H7 (cell line): Measurements from ENCODE around the gene SOBP. TPM values are rescaled to one million over a fixed set of nuclear protein-coding genes. Genes with fewer than 3 reads are reported as not detected.

Experiments
- DNase-seq: peaks from one replicate; pipeline ENCODE4 v3.0.0; 2012
- H3K27me3 ChIP-seq: 2 replicates; pipeline ENCODE4 v1.6.0; 2011; ENCODE audit warnings: mild to moderate bottlenecking, low read length; ENCODE audit not compliant: control insufficient read depth, insufficient read depth
- H3K36me3 ChIP-seq: replicated peaks from 2 replicates; pipeline ENCODE4 v1.5.1; 2011; ENCODE audit warnings: low read length; ENCODE audit not compliant: control insufficient read depth, insufficient read depth
- H3K4me3 ChIP-seq: 2 replicates; pipeline ENCODE4 v1.5.1; 2011; ENCODE audit warnings: low read depth, mild to moderate bottlenecking, control low read depth, low read length, moderate library complexity; ENCODE audit not compliant: insufficient read depth
- total RNA-seq: library from RNA; depleted of rRNA; stranded (reverse); fragments of >200 nt; shearing (Covaris generic); gene quantifications from 2 replicates; pipeline ENCODE4 v1.2.3, GENCODE V29; 2014

Gene SOBP
- total RNA-seq, 1 experiment from 2014 or later = 1.3 TPM

DNA sequence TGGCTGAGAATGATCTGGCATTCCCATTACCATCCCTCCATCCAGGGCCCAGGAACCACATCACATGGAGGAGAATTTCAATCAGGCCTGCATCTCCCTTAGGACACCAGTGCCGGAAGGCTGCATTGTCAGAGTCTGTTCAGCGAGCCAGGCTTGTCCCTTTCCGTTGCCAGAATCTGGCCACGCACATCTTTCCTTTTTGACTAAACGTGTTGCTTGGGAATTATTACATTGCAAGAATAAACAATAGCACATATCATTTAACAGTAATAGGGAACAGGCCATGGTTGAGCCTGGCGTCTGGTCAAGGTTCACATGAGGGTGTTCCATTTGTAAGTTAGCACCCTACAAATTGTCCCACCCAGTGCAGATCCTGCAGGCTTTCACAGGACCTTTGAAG is 42.8 kb downstream of the SOBP start:
- Histone ChIP-seq H3K27me3 (no peaks in the 10 kb centered on the region), H3K4me3 (no peak overlapping the region), H3K36me3 (no peaks in the 10 kb centered on the region)
- no peak for DNase-seq

DNA sequence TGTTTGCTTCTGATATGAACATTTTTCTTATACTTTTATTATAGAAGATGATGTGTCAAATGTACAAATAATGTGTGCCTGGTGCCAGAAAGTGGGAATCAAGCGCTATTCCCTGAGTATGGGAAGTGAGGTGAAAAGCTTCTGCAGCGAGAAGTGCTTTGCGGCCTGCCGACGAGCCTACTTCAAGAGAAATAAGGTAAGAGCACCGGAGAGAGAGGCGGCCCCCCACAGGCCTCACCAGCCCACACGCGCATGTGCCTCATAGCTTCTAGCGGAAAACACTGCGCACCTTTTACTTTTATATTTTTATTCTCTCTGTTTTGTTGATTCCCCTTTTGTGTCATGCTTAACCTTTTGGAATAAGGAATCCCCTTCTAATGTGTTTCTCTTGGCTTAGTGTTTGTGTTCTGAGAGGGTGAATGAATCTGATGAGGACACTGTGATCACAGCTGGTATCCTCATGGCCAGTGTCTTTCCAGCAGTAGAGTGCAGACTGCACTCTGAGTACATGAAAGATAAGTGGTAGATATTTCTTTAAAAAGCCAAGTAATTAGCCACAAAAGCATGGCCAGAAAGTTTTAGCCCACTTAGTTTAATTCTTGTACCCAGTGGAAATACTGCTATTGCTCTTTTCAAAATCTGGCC is 43.6 kb downstream of the SOBP start:
- DNase-seq = no peak
- H3K36me3 ChIP-seq = no peaks in the 10 kb centered on the region
- H3K4me3 ChIP-seq = no peak overlapping the region
- no peaks in the 10 kb centered on the region for H3K27me3 ChIP-seq

DNA sequence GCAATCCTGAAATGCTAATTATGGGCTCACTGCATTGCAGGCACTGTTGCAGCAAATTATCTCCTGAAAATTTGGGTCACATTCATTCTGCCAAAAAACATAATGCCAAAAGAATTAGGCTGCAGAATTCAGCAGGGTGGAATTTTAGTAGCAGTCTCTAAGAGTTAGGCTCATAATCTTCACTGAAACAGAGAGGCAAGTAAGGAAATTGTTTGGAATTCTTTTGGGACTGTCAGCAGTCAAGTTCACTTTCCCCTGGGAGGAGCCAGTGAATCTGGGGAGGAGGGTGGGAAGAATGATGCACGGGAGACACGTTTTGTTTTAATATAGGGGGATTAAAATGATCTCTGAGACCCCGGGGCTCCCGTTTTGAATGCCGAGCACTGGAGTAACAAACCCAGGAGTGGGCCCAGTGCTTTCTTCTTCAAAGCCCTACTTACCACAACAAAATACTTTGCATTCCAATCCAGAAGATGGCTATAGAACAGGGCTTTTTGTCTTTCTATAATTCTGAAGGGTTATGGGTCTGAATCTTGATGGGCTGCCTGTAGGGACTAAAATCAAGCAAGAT is 44.7 kb downstream of the SOBP start:
- Histone ChIP-seq H3K27me3 (no peaks in the 10 kb centered on the region), H3K36me3 (no peaks in the 10 kb centered on the region), H3K4me3 (no peak overlapping the region)
- DNase-seq = peak; percentile 28

- Histone ChIP-seq H3K27me3 (no peaks in the 10 kb centered on the region), H3K36me3 (no peaks in the 10 kb centered on the region), H3K4me3 (no peak overlapping the region)
- no peak for DNase-seq
Observed at GRCh38 chr6:107535626-107536025, 45.7 kb downstream of the SOBP start.

DNA sequence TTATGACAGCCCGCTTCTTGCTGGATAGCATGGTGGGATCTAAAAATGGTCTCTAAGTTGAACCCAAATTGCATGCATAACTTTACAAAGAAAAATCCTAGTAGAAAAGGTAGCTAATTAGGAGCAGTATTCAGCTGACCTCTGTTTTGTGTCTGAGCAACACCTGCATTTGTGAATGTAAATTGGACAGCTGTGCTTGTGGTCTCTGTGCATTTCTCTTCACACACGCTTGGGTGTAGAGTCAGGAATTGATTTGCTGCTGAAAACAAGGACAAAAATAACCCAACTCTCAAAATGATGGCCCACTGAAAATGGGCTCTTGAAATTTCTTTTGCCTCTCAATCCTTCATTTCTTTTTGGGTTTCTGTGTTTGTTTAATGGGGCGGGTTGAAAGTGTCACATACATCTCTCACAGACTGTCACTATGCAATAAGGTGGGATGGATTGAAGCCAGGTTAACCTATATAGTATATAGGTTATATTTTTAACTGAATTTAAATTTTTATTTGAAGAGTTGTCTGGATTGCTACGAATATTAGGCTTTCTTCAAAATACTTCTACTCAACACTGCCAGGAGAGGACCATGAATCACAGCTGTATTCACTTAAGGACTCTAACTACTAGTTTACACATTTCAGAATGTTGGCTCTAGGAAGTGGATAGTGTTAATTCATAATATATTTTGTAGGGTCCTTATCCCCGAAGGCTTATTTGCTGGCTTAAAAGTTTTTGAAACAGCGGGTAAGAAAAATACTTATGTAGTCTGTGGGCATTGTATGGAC is 46.5 kb downstream of the SOBP start:
- Histone ChIP-seq H3K36me3 (no peaks in the 10 kb centered on the region), H3K27me3 (no peaks in the 10 kb centered on the region), H3K4me3 (no peak overlapping the region)
- DNase-seq = no peak

- Histone ChIP-seq H3K36me3 (no peaks in the 10 kb centered on the region), H3K27me3 (no peaks in the 10 kb centered on the region), H3K4me3 (no peak overlapping the region)
- no peak for DNase-seq
Observed at GRCh38 chr6:107537559-107537958, 47.6 kb downstream of the SOBP start.

- no peak for DNase-seq
- H3K36me3 ChIP-seq = no peaks in the 10 kb centered on the region
- H3K4me3 ChIP-seq = no peak overlapping the region
- H3K27me3 ChIP-seq = no peaks in the 10 kb centered on the region
Observed at GRCh38 chr6:107538856-107539387, 49.0 kb downstream of the SOBP start.

DNA sequence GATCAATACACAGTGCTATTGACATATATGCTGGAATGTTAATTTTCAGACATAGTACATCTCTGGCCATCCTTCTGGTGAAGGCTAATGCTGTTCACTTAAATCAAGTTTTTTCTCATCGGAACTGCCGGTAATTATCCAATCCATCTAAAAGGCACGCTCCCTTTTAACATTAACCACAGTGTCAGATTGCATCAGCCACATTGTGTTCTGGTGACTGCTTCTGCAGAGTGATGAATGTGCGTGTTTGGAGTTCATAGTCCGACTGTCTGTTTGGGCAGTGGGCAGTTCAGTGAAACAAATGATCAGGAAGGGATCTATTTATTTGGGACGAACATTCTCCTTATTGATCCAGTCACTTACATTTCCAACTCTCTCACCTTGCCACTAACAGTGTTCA is 49.5 kb downstream of the SOBP start:
- H3K36me3 ChIP-seq = no peaks in the 10 kb centered on the region
- no peaks in the 10 kb centered on the region for H3K27me3 ChIP-seq
- DNase-seq = no peak
- no peak overlapping the region for H3K4me3 ChIP-seq

DNA sequence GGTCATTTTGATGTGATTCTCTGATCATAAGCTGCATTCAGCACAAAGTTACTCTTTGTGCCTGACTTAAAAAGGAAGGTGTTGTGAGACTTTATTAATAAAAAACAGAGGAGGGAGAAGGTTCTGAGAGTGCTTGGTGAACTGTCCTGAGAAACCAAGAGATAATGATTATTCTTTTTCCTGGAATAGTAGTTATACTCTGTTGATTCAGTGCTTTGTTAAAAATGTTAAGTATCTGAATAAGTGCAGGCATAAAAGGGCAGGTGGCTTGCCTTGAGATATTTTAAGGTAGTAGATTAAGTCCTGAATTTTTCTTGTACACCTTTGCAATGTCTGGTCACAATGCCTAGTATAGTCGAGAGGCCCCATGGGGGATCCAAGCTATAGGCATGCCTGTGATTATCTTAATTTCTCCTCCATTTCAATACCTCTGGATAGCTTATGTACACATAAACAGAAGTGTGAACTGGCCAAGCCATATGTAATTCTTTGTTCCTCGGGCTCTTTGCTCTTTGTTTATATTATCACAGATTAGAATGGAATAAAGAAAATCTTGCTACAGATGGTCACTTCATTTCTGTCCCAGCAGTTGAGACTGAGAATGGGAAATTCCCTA is 50.0 kb downstream of the SOBP start:
- Histone ChIP-seq H3K36me3 (no peaks in the 10 kb centered on the region), H3K27me3 (no peaks in the 10 kb centered on the region), H3K4me3 (no peak overlapping the region)
- DNase-seq = no peak

DNA sequence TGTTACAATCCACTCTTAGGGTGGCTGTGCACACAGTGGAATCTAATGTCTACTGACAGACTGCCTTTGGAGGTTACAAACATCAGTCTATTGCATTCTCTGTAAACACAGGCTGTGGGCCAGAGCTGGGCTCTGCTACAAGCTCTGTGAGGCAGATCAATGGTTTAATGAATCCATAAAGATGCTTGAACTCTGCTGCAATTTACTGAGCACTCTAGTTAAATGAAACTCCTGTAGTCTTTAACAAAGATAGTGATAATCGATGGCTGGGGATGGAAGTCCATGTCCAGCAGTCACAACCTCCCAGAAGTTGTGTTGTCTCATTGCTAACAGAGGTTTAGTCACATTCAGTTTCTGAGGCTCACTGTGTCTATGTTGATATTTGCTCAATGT is 50.5 kb downstream of the SOBP start:
- Histone ChIP-seq H3K27me3 (no peaks in the 10 kb centered on the region), H3K36me3 (no peaks in the 10 kb centered on the region), H3K4me3 (no peak overlapping the region)
- no peak for DNase-seq

DNA sequence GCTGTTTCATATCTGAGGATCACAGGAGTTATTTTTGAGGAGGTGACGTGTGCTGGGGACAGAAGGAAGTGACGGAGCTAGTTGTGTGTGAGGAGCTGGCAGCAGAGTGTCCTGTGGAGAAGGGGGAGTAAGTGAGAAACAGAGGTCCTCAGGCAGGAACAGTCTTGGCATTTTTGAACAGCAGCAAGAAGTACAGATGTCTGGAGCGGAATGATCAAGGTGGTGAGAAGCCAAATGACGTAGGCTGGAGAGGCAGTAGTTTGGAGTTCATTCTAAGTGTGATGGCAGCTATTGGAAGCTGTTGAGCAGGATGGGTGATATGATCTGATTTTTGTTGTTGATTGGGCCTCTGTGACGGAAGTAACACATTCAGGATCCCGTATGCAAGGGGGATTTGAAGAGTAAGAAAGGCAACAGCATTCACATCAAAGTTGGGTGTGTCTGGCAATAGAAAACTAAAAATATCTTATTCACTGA is 52.3 kb downstream of the SOBP start:
- Histone ChIP-seq H3K36me3 (no peaks in the 10 kb centered on the region), H3K27me3 (no peaks in the 10 kb centered on the region), H3K4me3 (no peak overlapping the region)
- DNase-seq = no peak

DNA sequence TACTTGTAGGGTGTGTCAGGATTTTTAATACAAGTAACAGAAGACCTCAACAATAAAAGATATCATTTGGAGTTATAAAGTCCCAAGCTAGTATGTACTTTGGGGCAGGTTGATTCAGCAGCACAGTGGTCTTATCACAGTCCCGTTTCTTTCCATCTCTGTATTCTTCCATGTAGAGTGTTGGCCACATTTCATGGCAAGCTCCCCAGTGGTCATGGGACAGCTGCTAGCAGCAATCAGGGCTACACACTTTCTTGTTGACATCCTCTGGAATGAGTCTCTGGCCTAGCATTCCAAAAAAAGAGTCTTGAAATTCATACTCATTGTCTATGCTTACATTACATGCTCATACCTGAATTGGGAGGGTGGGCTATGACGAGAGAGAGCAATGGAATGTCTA is 53.2 kb downstream of the SOBP start:
- Histone ChIP-seq H3K36me3 (no peaks in the 10 kb centered on the region), H3K4me3 (no peak overlapping the region), H3K27me3 (no peaks in the 10 kb centered on the region)
- no peak for DNase-seq

- Histone ChIP-seq H3K36me3 (no peaks in the 10 kb centered on the region), H3K27me3 (no peaks in the 10 kb centered on the region), H3K4me3 (no peak overlapping the region)
- no peak for DNase-seq
Observed at GRCh38 chr6:107543567-107543966, 53.6 kb downstream of the SOBP start.

- Histone ChIP-seq H3K36me3 (no peaks in the 10 kb centered on the region), H3K4me3 (no peak overlapping the region), H3K27me3 (no peaks in the 10 kb centered on the region)
- no peak for DNase-seq
Observed at GRCh38 chr6:107545763-107546162, 55.8 kb downstream of the SOBP start.
